ENCODE results near the gene PLXDC2.

DNA sequence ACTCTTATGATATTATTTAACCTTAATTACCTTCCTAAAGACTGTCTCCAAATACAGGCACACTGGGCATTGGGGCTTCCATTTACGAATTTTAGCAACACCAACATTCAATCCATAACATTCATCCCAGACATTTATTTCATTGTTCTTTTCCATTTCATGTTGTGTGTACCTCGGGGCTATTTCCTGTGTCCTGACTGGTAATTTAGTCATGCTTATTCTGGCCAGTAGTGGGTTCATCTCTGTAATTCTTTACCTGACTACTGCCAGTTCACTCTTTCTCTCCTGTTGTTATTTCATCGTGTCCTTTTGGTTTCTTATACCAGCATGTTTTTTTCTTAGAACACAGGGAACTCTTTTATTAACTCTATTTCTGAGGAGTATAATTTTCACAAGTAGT, 225.7 kb downstream of the PLXDC2 start:
- TF ChIP-seq POLR2A (IDR thresholded peaks at IDR 0.05), result no peak
- TF ChIP-seq, protein P1, sequence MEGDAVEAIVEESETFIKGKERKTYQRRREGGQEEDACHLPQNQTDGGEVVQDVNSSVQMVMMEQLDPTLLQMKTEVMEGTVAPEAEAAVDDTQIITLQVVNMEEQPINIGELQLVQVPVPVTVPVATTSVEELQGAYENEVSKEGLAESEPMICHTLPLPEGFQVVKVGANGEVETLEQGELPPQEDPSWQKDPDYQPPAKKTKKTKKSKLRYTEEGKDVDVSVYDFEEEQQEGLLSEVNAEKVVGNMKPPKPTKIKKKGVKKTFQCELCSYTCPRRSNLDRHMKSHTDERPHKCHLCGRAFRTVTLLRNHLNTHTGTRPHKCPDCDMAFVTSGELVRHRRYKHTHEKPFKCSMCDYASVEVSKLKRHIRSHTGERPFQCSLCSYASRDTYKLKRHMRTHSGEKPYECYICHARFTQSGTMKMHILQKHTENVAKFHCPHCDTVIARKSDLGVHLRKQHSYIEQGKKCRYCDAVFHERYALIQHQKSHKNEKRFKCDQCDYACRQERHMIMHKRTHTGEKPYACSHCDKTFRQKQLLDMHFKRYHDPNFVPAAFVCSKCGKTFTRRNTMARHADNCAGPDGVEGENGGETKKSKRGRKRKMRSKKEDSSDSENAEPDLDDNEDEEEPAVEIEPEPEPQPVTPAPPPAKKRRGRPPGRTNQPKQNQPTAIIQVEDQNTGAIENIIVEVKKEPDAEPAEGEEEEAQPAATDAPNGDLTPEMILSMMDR (IDR thresholded peaks at IDR 0.05), result no peak
- no peak for TF ChIP-seq POLR2AphosphoS5 (IDR thresholded peaks at IDR 0.05)
- TF ChIP-seq EP300 (IDR thresholded peaks at IDR 0.05), result no peak
